Measurements from ENCODE around the gene ARHGAP18. TPM values are rescaled to one million over a fixed set of nuclear protein-coding genes. Genes with fewer than 3 reads are reported as not detected.
"Not testable (repeated sequence)": the region's sequence is repeated elsewhere in the genome, so short reads cannot be mapped to it uniquely, and the experiment has no call there.

Gene ARHGAP18
- total RNA-seq, 4 donors from 2014 or later, result 9.6 to 16.8 (median 13.9) TPM

DNA sequence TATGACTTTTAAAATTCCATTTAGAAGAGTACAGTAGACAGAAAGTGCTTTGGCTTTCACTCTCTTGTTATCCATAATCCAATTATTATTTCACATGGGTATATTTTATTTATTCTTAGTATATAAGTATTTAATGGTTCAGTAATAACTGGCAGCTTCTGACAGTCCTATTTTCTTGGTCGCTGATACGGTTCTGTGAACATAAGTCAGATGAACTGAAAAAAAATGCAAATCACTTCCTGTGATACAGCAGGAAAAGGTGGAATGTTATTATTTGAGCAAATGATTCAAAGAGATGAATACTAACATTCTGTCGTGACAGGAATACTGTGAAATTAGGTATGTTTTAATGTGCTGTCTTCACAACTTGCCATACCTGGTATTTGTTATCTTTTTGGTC, 132.3 kb downstream of the ARHGAP18 start:
- no peak for DNase-seq (ENCODE audit: low spot score in 2 of 2)
- WGBS, 2 donors, result 77 to 89% methylated on average over 3 of the region's 3 CpGs
- Histone ChIP-seq H3K27me3 (no peaks in the 10 kb centered on the region), H3K9me3 (no peaks in the 10 kb centered on the region), H3K36me3 (peaks cover 0 to 6% (median 0%) of the 10 kb centered on the region in 3 donors), H3K4me1 (peaks cover 0 to 3% (median 0%) of the 10 kb centered on the region in 4 donors), H3K4me3 (no peak overlapping the region), H3K27ac (no peak overlapping the region)
- TF ChIP-seq EP300 (IDR thresholded peaks at IDR 0.05), result no peak
- TF ChIP-seq CTCF (IDR thresholded peaks at IDR 0.05), result no peak
- TF ChIP-seq POLR2A (IDR thresholded peaks at IDR 0.05), result no peak

- Histone ChIP-seq H3K27me3 (no peaks in the 10 kb centered on the region), H3K36me3 (peaks cover 0 to 6% (median 0%) of the 10 kb centered on the region in 3 donors), H3K4me3 (no peak overlapping the region), H3K9me3 (peaks cover 0 to 5% (median 0%) of the 10 kb centered on the region in 4 donors), H3K4me1 (peaks cover 0 to 3% (median 0%) of the 10 kb centered on the region in 4 donors), H3K27ac (no peak overlapping the region)
- WGBS, 2 donors, result 87 to 88% methylated on average over 4 of the region's 4 CpGs
- TF ChIP-seq POLR2A (IDR thresholded peaks at IDR 0.05) (no peak), CTCF (IDR thresholded peaks at IDR 0.05) (no peak), EP300 (IDR thresholded peaks at IDR 0.05) (no peak)
- DNase-seq (ENCODE audit: low spot score in 2 of 2), result no peak
Measured at GRCh38 chr6:129576456-129576855, 133.5 kb downstream of the ARHGAP18 start.

DNA sequence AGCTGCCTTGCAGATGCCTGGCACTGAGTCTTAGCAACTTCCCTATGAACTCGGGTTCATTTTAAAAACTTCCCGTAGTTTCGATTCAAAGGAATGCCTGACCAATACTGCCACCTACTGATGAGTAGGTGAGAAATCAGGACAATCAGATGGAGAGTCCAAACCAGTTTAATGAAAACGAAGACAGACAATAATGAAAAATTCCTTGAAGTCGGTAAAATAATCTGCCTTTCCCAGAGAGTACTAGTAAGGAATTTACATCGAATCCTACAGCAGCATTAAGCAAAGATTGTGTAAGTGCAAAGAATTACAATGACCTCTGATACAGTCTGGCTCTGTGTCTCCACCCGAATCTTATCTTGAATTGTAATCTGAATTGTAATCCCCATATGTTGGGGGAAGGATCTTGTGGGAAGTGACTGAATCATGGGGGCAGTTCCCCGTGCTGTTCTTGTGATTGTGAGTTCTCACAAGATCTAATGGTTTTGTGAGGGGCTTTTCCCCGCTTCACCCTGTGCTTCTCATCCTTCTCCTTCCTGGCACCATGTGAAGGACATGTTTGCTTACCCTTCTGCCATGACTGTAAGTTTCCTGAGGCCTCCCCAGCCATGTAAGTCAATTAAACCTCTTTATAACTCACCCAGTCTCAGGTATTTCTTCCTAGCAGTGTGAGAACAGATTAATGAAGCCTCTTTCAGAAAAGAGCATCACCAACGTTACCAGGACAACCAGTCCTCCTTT, 134.4 kb downstream of the ARHGAP18 start:
- Histone ChIP-seq H3K4me1 (peaks cover 0 to 3% (median 0%) of the 10 kb centered on the region in 4 donors), H3K36me3 (peaks cover 0 to 9% (median 0%) of the 10 kb centered on the region in 3 donors), H3K4me3 (peak overlapping the region in 2 of 4 donors; percentile 5 to 29), H3K9me3 (peaks cover 0 to 13% (median 0%) of the 10 kb centered on the region in 4 donors), H3K27ac (no peak overlapping the region), H3K27me3 (no peaks in the 10 kb centered on the region)
- TF ChIP-seq CTCF (IDR thresholded peaks at IDR 0.05) (peak; percentile 59 to 85 (median 70)), POLR2A (IDR thresholded peaks at IDR 0.05) (no peak)
- WGBS, 2 donors, result 30 to 36% methylated on average over 10 of the region's 10 CpGs
- DNase-seq (ENCODE audit: low spot score in 2 of 2), result peak in 1 of 2 donors; percentile 12

DNA sequence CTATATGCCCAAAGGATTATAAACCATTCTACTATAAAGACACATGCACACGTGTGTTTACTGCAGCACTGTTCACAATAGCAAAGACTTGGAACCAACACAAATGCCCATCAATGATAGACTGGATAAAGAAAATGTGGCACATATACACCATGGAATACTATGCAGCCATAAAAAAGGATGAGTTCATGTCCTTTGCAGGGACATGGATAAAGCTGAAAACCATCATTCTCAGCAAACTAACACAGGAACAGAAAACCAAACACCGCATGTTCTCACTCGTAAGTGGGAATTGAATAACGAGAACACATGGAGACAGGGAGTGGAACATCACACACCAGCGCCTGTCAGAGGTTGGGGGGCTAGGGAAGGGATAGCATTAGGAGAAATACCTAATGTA, 135.4 kb downstream of the ARHGAP18 start:
- H3K27ac ChIP-seq, H3K4me1 ChIP-seq: not testable (repeated sequence)
- WGBS, 2 donors, result 96% methylated on average over 5 of the region's 5 CpGs

GRCh38 chr6:129570929-129571328, 139.0 kb downstream of the ARHGAP18 start:
- H3K36me3 ChIP-seq; DNase-seq (ENCODE audit: low spot score in 2 of 2); H3K4me3 ChIP-seq; H3K4me1 ChIP-seq; H3K27ac ChIP-seq; H3K27me3 ChIP-seq: not testable (repeated sequence)
- H3K9me3 ChIP-seq, result peaks cover 0 to 15% (median 0%) of the 10 kb centered on the region in 4 donors
- WGBS, 2 donors, result 100% methylated on average over 1 of the region's 1 CpG

More for the DNA sequence above, 135.4 kb downstream of the ARHGAP18 start:
- H3K27me3 ChIP-seq; DNase-seq (ENCODE audit: low spot score in 2 of 2); H3K36me3 ChIP-seq; H3K4me3 ChIP-seq: not testable (repeated sequence)
- peaks cover 0 to 15% (median 0%) of the 10 kb centered on the region in 4 donors for H3K9me3 ChIP-seq

GRCh38 chr6:129568015-129568414, 142.0 kb downstream of the ARHGAP18 start:
- Histone ChIP-seq H3K27ac (no peak overlapping the region), H3K4me1 (no peaks in the 10 kb centered on the region), H3K36me3 (peaks cover 0 to 6% (median 0%) of the 10 kb centered on the region in 3 donors), H3K4me3 (no peak overlapping the region), H3K9me3 (peaks cover 0 to 15% (median 0%) of the 10 kb centered on the region in 4 donors), H3K27me3 (no peaks in the 10 kb centered on the region)
- WGBS, 2 donors, result 89 to 91% methylated on average over 4 of the region's 4 CpGs
- DNase-seq (ENCODE audit: low spot score in 2 of 2), result no peak
- TF ChIP-seq POLR2A (IDR thresholded peaks at IDR 0.05) (no peak), CTCF (IDR thresholded peaks at IDR 0.05) (no peak), EP300 (IDR thresholded peaks at IDR 0.05) (no peak)
